Activated T-cell treated with anti-CD3 and anti-CD28 coated beads, Interleukin-2, amount 50 U/mL, for 4 hours (primary cell): Measurements from ENCODE around the gene KPNB1. TPM values are rescaled to one million over a fixed set of nuclear protein-coding genes. Genes with fewer than 3 reads are reported as not detected.
A peak's percentile ranks its signal among the peaks of the same experiment; 100 is the strongest.

Experiments
- ATAC-seq, 2 donors: fragments of 200-7000 bp; cut with Tn5 transposase; one replicate each; pipeline ENCODE4 v1.10.0; 2021
- DNase-seq: peaks from one replicate; pipeline ENCODE4 v3.0.0-alpha.2; 2020
- H3K27me3 Mint-ChIP-seq: one replicate; pipeline ENCODE4 v1.8.0; 2021; ENCODE audit warnings: low read depth, mixed read lengths
- H3K36me3 Mint-ChIP-seq: one replicate; pipeline ENCODE4 v1.8.0; 2022; ENCODE audit warnings: mixed read lengths; ENCODE audit not compliant: insufficient read depth
- H3K4me1 Mint-ChIP-seq: one replicate; pipeline ENCODE4 v1.8.0; 2021; ENCODE audit warnings: low read depth, mixed read lengths
- H3K4me3 Mint-ChIP-seq: one replicate; pipeline ENCODE4 v1.8.0; 2021; ENCODE audit warnings: mild to moderate bottlenecking, moderate library complexity, mixed read lengths
- H3K9me3 Mint-ChIP-seq: one replicate; pipeline ENCODE4 v1.8.0; 2021; ENCODE audit warnings: mixed read lengths
- total RNA-seq, 3 donors: library from RNA; stranded (reverse); gene quantifications; one replicate each; pipeline ENCODE4 v1.2.1, GENCODE V29; 2021

The KPNB1 gene
- total RNA-seq, 3 donors from 2014 or later = 916 to 992 (median 944) TPM

GRCh38 chr17:47702391-47702995, 52.8 kb downstream of the KPNB1 start:
- H3K9me3 Mint-ChIP-seq = no peaks in the 10 kb centered on the region
- peak overlapping the region; percentile 77 for H3K4me3 Mint-ChIP-seq
- peaks cover 81% of the 10 kb centered on the region for H3K4me1 Mint-ChIP-seq
- peak; percentile 4 for DNase-seq
- H3K27me3 Mint-ChIP-seq = no peaks in the 10 kb centered on the region
- H3K36me3 Mint-ChIP-seq = peaks cover 15% of the 10 kb centered on the region
- no peak for ATAC-seq

- peak in 1 of 2 donors; percentile 15 for ATAC-seq
Observed at GRCh38 chr17:47703191-47703591, 53.5 kb downstream of the KPNB1 start.

GRCh38 chr17:47703671-47704070, 54.0 kb downstream of the KPNB1 start:
- DNase-seq (no peak), ATAC-seq (no peak)
- H3K4me1 Mint-ChIP-seq = peaks cover 75% of the 10 kb centered on the region
- no peaks in the 10 kb centered on the region for H3K27me3 Mint-ChIP-seq
- peak overlapping the region; percentile 68 for H3K4me3 Mint-ChIP-seq
- H3K9me3 Mint-ChIP-seq = no peaks in the 10 kb centered on the region
- H3K36me3 Mint-ChIP-seq = peaks cover 15% of the 10 kb centered on the region

More at GRCh38 chr17:47703191-47703591, 53.5 kb downstream of the KPNB1 start:
- H3K27me3 Mint-ChIP-seq = no peaks in the 10 kb centered on the region
- no peaks in the 10 kb centered on the region for H3K9me3 Mint-ChIP-seq
- peak overlapping the region; percentile 68 for H3K4me3 Mint-ChIP-seq
- H3K36me3 Mint-ChIP-seq = peaks cover 15% of the 10 kb centered on the region
- peak; percentile 64 for DNase-seq
- H3K4me1 Mint-ChIP-seq = peaks cover 80% of the 10 kb centered on the region

GRCh38 chr17:47704116-47704515, 54.4 kb downstream of the KPNB1 start:
- peaks cover 71% of the 10 kb centered on the region for H3K4me1 Mint-ChIP-seq
- DNase-seq = no peak
- H3K36me3 Mint-ChIP-seq = peaks cover 15% of the 10 kb centered on the region
- H3K4me3 Mint-ChIP-seq = peak overlapping the region; percentile 68
- no peak for ATAC-seq
- H3K9me3 Mint-ChIP-seq = no peaks in the 10 kb centered on the region
- H3K27me3 Mint-ChIP-seq = no peaks in the 10 kb centered on the region

- H3K4me1 Mint-ChIP-seq = peaks cover 72% of the 10 kb centered on the region
- peak overlapping the region; percentile 68 for H3K4me3 Mint-ChIP-seq
- peaks cover 17% of the 10 kb centered on the region for H3K36me3 Mint-ChIP-seq
- no peaks in the 10 kb centered on the region for H3K27me3 Mint-ChIP-seq
- ATAC-seq = no peak
- no peaks in the 10 kb centered on the region for H3K9me3 Mint-ChIP-seq
- DNase-seq = no peak
Observed at GRCh38 chr17:47704736-47705135, 55.0 kb downstream of the KPNB1 start.

GRCh38 chr17:47705536-47706530, 56.1 kb downstream of the KPNB1 start:
- Mint-ChIP-seq H3K4me3 (peak overlapping the region; percentile 68), H3K9me3 (no peaks in the 10 kb centered on the region), H3K4me1 (peaks cover 71% of the 10 kb centered on the region), H3K36me3 (peaks cover 24% of the 10 kb centered on the region), H3K27me3 (no peaks in the 10 kb centered on the region)
- ATAC-seq = peak; percentile 57 to 66
- DNase-seq = peak; percentile 56

GRCh38 chr17:47707056-47707804, 57.5 kb downstream of the KPNB1 start:
- peaks cover 69% of the 10 kb centered on the region for H3K4me1 Mint-ChIP-seq
- peaks cover 23% of the 10 kb centered on the region for H3K36me3 Mint-ChIP-seq
- peak overlapping the region; percentile 16 for H3K4me3 Mint-ChIP-seq
- DNase-seq = no peak
- ATAC-seq = no peak
- H3K27me3 Mint-ChIP-seq = no peaks in the 10 kb centered on the region
- H3K9me3 Mint-ChIP-seq = no peaks in the 10 kb centered on the region

GRCh38 chr17:47707884-47708283, 58.2 kb downstream of the KPNB1 start:
- H3K9me3 Mint-ChIP-seq = no peaks in the 10 kb centered on the region
- H3K4me3 Mint-ChIP-seq = no peak overlapping the region
- DNase-seq = no peak
- ATAC-seq = no peak
- H3K27me3 Mint-ChIP-seq = no peaks in the 10 kb centered on the region
- H3K4me1 Mint-ChIP-seq = peaks cover 69% of the 10 kb centered on the region
- peaks cover 23% of the 10 kb centered on the region for H3K36me3 Mint-ChIP-seq

- peaks cover 23% of the 10 kb centered on the region for H3K36me3 Mint-ChIP-seq
- H3K4me3 Mint-ChIP-seq = no peak overlapping the region
- DNase-seq (no peak), ATAC-seq (no peak)
- H3K4me1 Mint-ChIP-seq = peaks cover 70% of the 10 kb centered on the region
- H3K27me3 Mint-ChIP-seq = no peaks in the 10 kb centered on the region
- H3K9me3 Mint-ChIP-seq = no peaks in the 10 kb centered on the region
Observed at GRCh38 chr17:47708312-47708863, 58.7 kb downstream of the KPNB1 start.

GRCh38 chr17:47708864-47709541, 59.3 kb downstream of the KPNB1 start:
- ATAC-seq (no peak), DNase-seq (no peak)
- Mint-ChIP-seq H3K4me1 (peaks cover 70% of the 10 kb centered on the region), H3K4me3 (no peak overlapping the region), H3K9me3 (no peaks in the 10 kb centered on the region), H3K27me3 (no peaks in the 10 kb centered on the region), H3K36me3 (peaks cover 20% of the 10 kb centered on the region)

- Mint-ChIP-seq H3K36me3 (peaks cover 18% of the 10 kb centered on the region), H3K4me3 (no peak overlapping the region), H3K27me3 (no peaks in the 10 kb centered on the region), H3K4me1 (peaks cover 70% of the 10 kb centered on the region), H3K9me3 (no peaks in the 10 kb centered on the region)
- DNase-seq (no peak), ATAC-seq (no peak)
Observed at GRCh38 chr17:47709594-47709993, 59.9 kb downstream of the KPNB1 start.

GRCh38 chr17:47711366-47712099, 61.8 kb downstream of the KPNB1 start:
- no peak for DNase-seq
- peaks cover 69% of the 10 kb centered on the region for H3K4me1 Mint-ChIP-seq

More at GRCh38 chr17:47711366-47712099, 61.8 kb downstream of the KPNB1 start:
- Mint-ChIP-seq H3K4me3 (no peak overlapping the region), H3K27me3 (no peaks in the 10 kb centered on the region), H3K36me3 (peaks cover 13% of the 10 kb centered on the region), H3K9me3 (no peaks in the 10 kb centered on the region)
- ATAC-seq = no peak
